GM19372 (cell line): ENCODE results near the gene CCDC51.
"Not testable (repeated sequence)": the region's sequence is repeated elsewhere in the genome, so short reads cannot be mapped to it uniquely, and the experiment has no call there.

Experiments
- ATAC-seq: cut with Tn5 transposase; IDR thresholded peaks from one replicate; pipeline ENCODE4 v1.9.1; 2021; ENCODE audit warnings: mild to moderate bottlenecking, low read depth, moderate library complexity; ENCODE audit not compliant: unreplicated experiment

The CCDC51 gene, protein sequence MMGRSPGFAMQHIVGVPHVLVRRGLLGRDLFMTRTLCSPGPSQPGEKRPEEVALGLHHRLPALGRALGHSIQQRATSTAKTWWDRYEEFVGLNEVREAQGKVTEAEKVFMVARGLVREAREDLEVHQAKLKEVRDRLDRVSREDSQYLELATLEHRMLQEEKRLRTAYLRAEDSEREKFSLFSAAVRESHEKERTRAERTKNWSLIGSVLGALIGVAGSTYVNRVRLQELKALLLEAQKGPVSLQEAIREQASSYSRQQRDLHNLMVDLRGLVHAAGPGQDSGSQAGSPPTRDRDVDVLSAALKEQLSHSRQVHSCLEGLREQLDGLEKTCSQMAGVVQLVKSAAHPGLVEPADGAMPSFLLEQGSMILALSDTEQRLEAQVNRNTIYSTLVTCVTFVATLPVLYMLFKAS

GRCh38 chr3:48439820-48440589 is at the start of gene CCDC51, which contains the start of gene TMA7:
TSS of gene CCDC51 (minus strand) at chr3:48440119. CDS start at chr3:48435128, 4,991 bp downstream.
TSS of gene TMA7 (plus strand) at chr3:48440257. CDS start at chr3:48440297, 40 bp downstream.
- peak; percentile 97 for ATAC-seq

DNA sequence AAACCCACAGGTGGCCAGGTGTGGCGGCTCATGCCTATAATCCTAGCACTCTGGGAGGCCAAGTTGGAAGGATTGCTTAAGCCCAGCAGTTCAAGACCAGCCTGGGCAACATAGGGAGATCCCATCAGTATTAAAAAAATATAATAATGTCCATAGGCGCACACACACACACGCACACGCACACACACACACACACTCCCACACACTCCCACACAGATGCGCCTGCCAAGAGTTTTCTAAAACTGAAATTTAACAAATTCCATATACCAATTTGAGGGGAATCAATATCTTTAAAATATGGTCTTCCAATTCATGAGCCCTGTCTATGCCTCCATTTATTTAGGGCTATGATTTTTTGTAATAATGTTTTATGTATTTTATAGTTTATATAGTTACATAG is 47.0 kb upstream of the CCDC51 start:
- no peak for ATAC-seq

DNA sequence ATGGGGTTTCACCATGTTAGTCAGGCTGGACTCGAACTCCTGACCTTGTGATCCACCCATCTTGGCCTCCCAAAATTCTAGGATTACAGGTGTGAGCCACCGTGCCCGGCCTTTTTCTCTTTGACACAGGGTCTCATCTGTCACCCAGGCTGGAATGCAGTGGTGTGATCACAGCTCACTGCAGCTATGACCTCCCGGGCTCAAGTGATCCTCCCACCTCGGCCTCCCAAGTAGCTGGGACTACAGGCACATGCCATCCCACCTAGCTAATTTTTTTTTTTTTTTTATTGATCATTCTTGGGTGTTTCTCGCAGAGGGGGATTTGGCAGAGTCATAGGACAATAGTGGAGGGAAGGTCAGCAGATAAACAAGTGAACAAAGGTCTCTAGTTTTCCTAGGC is 42.9 kb upstream of the CCDC51 start:
- ATAC-seq, result not testable (repeated sequence)

DNA sequence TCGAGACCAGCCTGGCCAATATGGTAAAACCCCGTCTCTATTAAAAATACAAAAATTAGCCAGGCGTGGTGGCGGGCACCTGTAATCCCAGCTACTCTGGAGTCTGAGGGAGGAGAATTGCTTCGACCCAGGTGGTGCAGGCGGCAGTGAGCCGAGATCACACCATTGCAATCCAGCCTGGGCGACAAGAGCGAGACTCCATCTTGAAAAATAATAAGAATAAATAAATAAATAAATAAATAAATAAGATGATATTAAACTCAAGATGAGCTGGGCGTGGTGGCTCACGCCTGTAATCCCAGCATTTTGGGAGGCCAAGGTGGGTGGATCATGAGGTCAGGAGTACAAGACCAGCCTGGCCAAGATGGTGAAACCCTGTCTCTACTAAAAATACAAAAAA is 41.0 kb upstream of the CCDC51 start:
- ATAC-seq, result not testable (repeated sequence)

DNA sequence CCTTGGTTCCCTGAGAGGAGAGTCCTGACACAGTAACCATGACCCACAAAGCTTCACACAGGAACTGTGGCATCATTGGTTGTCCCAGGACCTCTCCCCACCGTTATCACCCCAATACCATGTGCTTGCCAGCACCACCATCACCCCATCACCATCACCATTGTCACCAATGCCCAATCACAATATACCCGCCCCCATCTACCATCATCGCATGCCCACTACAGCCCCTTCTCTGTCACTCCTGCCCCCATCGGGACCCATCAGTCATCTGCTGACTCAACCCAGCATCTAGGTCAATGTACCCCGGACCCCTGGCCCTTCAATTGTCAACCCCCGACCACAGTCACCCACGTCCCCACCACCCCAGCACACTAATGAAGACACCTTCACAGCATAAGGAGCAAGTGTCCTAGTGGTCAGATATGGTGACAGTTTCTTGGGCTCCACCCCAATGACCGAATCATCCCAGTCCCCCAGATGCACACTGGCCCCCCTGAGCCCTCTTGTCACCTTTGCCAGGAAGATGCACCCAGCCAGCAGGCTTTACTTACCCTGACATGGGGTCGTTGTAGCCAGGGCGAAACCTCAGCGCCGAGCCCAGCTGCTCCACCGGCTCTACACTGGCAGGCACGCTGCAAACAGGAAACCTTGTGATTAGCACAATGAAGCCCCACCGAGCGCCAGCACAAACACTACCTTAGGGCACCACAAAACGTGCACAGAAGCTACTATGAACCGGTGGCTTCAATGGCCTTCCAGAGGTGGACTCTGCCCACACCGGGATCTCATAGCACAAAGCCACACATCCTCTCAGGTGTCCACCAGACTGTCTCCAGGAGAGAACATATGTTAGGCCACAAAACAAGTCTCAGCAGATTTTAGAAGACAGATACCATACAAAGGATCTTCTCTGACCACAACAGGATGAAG is 39.0 kb upstream of the CCDC51 start:
- no peak for ATAC-seq

DNA sequence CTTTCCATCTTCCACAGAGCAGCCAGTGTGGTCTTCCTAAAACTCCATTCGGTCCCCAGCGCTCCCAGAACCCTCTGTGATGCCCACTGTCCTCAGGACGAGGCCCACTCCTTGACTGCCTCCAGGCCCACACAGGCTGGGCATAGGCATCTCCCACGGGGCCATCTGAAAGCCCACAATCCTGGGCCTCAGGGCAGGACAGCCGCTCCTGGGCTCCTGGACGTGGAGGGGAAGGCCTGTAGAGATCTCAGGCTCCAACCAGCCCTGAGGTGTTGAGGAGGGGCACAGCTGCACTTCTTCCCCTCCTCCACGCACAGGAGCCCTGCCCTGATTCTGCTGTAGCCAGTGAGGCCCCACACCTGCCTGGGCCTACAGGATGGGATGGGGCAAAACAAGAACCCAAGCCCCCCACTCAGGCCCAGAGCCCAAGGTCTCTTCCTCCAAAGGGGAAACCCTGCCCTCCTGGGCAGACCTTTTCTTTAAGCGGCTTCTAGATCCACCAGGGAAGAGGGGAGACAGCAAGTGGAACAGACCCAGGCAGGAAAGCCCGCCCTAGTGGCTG is 38.1 kb upstream of the CCDC51 start:
- no peak for ATAC-seq

GRCh38 chr3:48476426-48477053 is 36.6 kb upstream of the CCDC51 start:
- no peak for ATAC-seq

GRCh38 chr3:48475188-48475587 is 35.3 kb upstream of the CCDC51 start:
- ATAC-seq, result no peak

GRCh38 chr3:48474619-48475018 is 34.7 kb upstream of the CCDC51 start:
- ATAC-seq, result no peak

GRCh38 chr3:48474031-48474430 is 34.1 kb upstream of the CCDC51 start:
- not testable (repeated sequence) for ATAC-seq

GRCh38 chr3:48473617-48473952 is 33.7 kb upstream of the CCDC51 start:
- ATAC-seq, result no peak

- ATAC-seq, result peak; percentile 82
Observed at GRCh38 chr3:48472923-48473616, 33.2 kb upstream of the CCDC51 start.

- ATAC-seq, result peak; percentile 23
Observed at GRCh38 chr3:48472673-48472922, 32.7 kb upstream of the CCDC51 start.

DNA sequence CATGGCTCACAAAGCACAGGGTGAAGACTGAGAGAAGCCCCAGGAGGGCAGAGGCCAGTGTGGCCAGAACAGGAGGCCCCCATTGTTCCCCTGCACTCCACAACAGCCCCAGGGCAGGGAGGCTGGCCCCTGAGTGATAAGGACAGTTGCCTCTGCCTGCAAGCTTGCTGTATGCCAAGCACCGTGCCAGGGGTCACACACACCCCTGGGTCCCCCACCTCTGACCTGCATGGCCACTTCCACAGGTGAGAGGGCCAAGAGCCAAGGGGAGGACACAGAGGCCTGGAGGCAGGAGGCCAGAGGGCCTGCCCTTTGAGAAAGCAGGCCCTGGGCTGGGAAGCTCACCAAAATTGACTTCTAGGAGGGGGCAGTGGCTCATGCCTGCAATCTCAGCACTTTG is 30.4 kb upstream of the CCDC51 start:
- no peak for ATAC-seq

- no peak for ATAC-seq
Observed at GRCh38 chr3:48469046-48469915, 29.4 kb upstream of the CCDC51 start.

DNA sequence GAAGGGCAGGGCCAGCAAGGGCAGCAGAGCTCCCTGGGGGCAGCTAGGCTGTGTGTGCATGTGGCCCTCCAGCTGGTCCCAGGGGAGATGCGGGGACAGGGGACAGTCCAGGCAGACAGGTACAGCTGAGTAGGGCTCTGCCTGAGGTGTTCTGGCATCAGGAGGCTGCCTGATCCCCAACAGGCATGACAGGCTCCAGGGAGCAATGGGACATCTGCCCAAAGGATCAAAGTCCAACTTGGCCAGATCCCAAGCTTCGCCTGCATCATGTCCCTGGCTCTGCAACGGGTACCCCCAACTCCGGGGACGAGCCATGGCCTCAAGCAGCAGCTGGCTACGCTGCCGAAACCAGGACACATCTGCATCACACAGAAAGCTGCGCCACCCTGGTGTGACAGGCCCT is 28.4 kb upstream of the CCDC51 start:
- ATAC-seq, result no peak

DNA sequence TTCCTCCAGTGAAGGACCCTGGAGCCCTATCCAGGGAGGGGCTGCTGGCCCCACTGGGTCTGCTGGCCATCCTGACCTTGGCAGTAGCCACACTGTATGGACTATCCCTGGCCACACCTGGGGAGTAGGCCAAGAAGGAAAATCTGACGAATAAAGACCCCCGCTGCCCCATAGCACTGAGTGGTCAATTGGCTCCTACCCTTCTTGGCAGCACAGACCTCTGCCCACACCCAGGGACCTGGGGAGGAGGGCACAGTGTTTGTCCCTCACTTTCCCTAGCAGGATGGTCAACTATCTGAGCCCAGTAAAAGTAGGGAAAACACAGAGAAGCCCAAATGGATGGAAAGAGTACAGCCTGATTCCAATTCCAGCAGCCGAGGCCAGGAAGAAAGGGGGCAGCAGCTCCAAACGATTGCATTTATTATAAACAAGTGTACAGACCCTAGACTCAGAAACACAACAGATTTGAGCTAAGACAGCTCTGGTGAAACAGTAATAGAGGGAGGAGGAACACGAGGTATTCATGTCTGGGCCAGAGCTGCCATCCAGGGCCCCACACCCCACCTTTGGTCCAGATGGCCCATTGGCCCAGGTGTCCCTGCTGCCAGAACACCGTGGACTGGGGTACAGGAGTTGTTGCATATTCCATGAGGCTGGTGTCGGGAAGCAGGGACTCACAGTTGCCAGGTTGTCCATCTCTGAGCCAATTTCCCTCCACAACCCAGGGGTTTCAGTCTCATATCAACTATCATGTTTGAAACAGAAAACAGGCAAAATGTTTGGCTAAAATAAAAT is 27.8 kb upstream of the CCDC51 start:
- ATAC-seq, result no peak

DNA sequence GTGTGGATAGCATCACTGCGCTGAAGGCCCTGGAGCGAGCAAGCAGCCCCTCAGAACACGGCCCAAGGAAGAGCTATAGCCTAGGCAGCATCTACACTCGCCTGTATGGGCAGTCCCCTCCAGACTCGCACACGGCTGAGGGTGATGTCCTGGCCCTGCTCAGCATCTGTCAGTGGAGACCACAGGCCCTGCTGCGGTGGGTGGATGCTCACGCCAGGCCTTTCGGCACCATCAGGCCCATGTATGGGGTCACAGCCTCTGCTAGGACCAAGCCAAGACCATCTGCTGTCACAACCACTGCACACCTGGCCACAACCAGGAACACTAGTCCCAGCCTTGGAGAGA is 27.2 kb upstream of the CCDC51 start:
- ATAC-seq, result no peak
